GM18502 (cell line): ENCODE results near the gene ARHGEF7.

Experiments
- ATAC-seq: cut with Tn5 transposase; IDR thresholded peaks from one replicate; pipeline ENCODE4 v1.9.1; 2021; ENCODE audit warnings: mild to moderate bottlenecking; ENCODE audit not compliant: unreplicated experiment, poor library complexity

Gene ARHGEF7

GRCh38 chr13:111110054-111110453 is 5.1 kb upstream of the ARHGEF7 start:
- no peak for ATAC-seq

- no peak for ATAC-seq
These were observed 3.7 kb upstream of the ARHGEF7 start for GRCh38 chr13:111111376-111111937.

- ATAC-seq, result no peak
These were observed 2.9 kb upstream of the ARHGEF7 start for GRCh38 chr13:111112196-111112595.

- ATAC-seq, result peak; percentile 49
These were observed 599 bp upstream of the ARHGEF7 start for GRCh38 chr13:111114362-111115060.

GRCh38 chr13:111115965-111116521 is 933 bp downstream of the ARHGEF7 start:
- no peak for ATAC-seq

- no peak for ATAC-seq
These were observed 1.7 kb downstream of the ARHGEF7 start for GRCh38 chr13:111116856-111117255.

GRCh38 chr13:111117289-111117688 is 2.2 kb downstream of the ARHGEF7 start:
- no peak for ATAC-seq

- no peak for ATAC-seq
These were observed 2.9 kb downstream of the ARHGEF7 start for GRCh38 chr13:111117961-111118360.

GRCh38 chr13:111118898-111119607 is 3.9 kb downstream of the ARHGEF7 start:
- no peak for ATAC-seq

- ATAC-seq, result no peak
These were observed 4.9 kb downstream of the ARHGEF7 start for GRCh38 chr13:111119966-111120365.

- ATAC-seq, result no peak
These were observed 5.3 kb downstream of the ARHGEF7 start for GRCh38 chr13:111120422-111120821.

- ATAC-seq, result no peak
These were observed 5.8 kb downstream of the ARHGEF7 start for GRCh38 chr13:111120913-111121312.

GRCh38 chr13:111121506-111121905 is 6.4 kb downstream of the ARHGEF7 start:
- no peak for ATAC-seq

- ATAC-seq, result no peak
These were observed 6.9 kb downstream of the ARHGEF7 start for GRCh38 chr13:111122056-111122455.

- ATAC-seq, result no peak
These were observed 7.5 kb downstream of the ARHGEF7 start for GRCh38 chr13:111122631-111123030.

GRCh38 chr13:111123221-111123620 is 8.1 kb downstream of the ARHGEF7 start:
- ATAC-seq, result no peak

- no peak for ATAC-seq
These were observed 8.5 kb downstream of the ARHGEF7 start for GRCh38 chr13:111123649-111124048.

- no peak for ATAC-seq
These were observed 11.4 kb downstream of the ARHGEF7 start for GRCh38 chr13:111126509-111126908.

- peak; percentile 100 for ATAC-seq
These were observed 14.5 kb downstream of the ARHGEF7 start for GRCh38 chr13:111129465-111130115.

- ATAC-seq, result peak; percentile 2
These were observed 15.0 kb downstream of the ARHGEF7 start for GRCh38 chr13:111130116-111130508.

GRCh38 chr13:111131048-111131447 is 15.9 kb downstream of the ARHGEF7 start:
- ATAC-seq, result no peak
